NCI-H2081 treated with DMSO at 0.1 percent for 48 hours (cell line): ENCODE results near the gene MCRS1.

Experiments
- DNase-seq: peaks from one replicate; lab custom pipeline; 2025; lab: John Stamatoyannopoulos, UW

The MCRS1 gene

GRCh38 chr12:49555631-49556390, 12.1 kb downstream of the MCRS1 start:
- no peak for DNase-seq

DNA sequence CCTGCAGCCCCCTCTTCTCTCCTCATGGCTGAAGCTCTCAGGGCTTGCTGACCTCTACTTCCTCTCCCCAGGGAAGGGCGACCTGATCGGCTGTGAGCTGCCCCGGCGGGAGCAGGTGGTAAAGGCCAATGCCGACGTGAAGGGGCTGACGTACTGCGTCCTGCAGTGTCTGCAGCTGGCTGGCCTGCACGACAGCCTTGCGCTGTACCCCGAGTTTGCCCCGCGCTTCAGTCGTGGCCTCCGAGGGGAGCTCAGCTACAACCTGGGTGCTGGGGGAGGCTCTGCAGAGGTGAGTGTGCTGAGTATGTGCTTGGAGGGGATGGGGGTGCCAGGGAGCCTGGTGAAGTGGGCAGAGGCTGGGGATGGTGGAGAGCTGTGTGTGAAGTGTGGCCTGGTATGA, 13.7 kb downstream of the MCRS1 start:
- DNase-seq = no peak

DNA sequence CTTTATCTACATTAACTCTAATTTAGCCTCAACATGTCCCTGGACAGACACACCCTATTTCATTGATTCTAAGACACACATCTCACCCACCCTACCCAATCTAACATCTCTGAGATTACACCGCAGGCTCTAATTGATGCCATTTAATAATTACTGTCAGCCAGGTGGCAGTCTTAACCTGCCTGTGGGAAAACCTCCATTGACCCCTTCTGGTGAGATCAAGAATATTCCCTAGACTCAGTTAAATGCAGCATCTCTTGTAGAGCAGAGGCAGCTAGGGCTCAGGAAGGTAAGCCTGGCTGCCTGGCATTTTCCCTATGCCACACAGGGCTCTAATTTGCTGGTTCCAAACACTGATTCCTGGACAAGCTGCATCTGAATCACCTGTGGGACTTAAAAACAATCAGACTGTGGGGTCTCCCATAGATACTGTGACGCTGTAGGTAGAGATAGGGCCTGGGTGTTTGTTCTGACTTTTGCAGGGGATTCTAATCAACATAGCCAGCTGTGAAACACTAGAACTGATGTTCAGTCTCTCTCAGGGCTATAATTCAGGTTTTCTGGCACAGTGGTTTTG, 14.3 kb downstream of the MCRS1 start:
- peak; percentile 34 for DNase-seq

GRCh38 chr12:49552899-49553298, 15.0 kb downstream of the MCRS1 start:
- no peak for DNase-seq

DNA sequence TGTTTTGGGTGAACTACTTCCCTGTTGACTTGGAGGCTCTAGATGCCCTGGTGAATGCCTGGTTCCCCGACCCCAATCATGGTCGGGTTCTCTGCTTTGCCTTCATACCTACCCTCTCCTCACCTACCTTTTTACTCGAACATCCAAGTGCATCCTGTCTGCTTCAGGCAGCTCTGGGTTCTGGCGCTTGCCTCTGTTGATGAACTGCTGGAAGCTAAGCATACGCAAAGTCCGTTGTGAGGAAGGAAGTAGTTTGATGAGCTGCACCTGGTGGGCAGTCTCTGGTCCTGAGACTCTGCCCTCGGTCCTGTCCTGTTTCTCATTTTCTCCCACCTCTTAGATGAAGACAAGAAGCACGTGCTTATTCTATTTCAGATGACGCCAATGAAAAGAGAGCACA, 15.5 kb downstream of the MCRS1 start:
- DNase-seq = no peak

GRCh38 chr12:49552014-49552413, 15.9 kb downstream of the MCRS1 start:
- no peak for DNase-seq

DNA sequence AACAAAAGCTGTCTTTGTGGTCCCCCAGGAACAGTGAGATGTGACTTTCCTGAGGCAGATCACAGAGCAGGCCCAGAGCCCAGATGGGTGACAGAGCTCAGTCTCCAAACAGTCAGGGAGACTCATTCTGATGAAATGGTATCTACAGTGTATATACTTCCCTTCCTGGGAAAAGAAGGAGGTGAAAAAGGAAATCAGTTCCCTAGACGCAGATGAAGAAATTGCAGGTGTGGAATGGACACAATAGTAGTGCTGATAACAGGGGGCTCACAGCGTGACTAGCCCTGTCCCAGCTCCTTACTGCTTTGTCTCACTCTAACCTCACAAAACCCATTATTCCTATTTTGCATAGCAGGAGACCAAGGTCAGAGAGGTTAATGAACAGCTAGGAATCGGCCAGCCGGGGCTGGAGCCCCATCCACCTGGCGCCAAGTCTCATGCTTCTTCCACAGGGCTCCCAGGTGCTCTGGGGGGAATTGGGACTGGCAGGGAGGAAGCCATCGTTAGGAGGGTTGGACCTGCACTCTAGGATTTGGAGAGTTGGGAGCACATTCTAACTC, 17.2 kb downstream of the MCRS1 start:
- no peak for DNase-seq

DNA sequence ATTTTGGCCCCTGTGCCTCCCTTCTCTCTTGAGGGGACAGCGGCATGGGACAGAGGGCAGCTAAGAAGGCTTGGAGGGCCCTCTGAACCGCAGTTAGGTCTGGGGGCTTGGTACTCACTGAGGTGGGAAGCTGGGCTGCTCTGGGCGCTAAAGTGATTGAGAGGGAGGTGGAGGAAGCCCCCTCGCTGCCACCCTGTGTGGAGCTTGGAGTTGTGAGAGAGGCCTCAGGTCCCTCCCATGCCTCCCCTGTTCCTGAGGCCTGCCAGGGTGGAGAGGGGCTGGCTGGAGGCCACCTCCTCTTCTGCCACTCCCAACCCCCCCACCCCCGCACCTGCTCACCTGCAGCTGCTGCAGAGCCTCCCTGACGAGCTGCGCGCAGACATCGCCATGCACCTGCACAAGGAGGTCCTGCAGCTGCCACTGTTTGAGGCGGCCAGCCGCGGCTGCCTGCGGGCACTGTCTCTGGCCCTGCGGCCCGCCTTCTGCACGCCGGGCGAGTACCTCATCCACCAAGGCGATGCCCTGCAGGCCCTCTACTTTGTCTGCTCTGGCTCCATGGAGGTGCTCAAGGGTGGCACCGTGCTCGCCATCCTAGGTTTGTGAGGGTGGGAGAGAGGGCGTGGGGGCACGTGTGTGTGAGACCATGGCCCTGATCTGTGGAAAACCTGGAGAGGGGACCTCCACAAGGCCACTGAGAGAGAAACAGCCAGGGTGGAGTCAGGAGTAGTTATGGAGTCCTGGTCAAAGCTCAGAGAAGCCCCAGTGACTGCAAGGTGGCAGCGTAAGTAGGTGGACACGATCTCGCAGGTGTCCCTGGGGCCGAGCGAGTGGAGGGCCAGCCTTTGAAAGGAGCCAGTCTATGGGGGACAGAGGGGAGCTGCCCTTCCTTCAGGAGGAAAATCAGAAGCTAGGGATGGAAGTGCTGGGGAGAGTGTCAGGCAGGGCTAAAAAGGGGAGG, 17.9 kb downstream of the MCRS1 start:
- peak; percentile 34 for DNase-seq

GRCh38 chr12:49548822-49549648, 18.9 kb downstream of the MCRS1 start:
- no peak for DNase-seq

GRCh38 chr12:49548481-49548821, 19.5 kb downstream of the MCRS1 start:
- no peak for DNase-seq

DNA sequence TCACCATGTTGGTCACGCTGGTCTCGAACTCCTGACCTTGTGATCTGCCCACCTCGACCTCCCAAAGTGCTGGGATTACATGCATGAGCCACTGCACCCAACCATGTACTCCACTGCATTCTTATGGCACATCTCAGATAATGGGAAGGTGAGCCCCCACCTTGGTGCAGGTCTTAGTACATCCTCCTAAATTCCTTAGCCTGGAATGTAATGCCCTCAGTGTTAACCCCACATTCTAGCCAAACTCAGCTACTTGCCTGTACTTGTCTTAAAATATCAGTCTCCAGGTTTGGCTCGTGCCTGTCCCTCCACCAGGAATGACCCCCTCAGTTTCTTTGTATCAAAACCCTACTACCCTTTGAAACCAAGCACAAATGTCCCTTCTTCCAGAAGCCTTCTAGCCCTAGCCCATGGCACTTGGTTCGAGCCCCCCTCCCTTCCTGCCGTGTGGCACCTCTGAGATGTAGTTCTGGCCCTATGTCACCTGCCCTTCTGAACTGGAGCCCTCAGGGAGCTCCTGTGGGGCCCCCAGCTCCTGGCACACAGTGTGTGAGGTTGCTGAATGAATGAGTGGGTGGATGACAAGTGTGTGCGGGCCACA, 20.8 kb downstream of the MCRS1 start:
- DNase-seq = no peak

- DNase-seq = no peak
Measured at GRCh38 chr12:49546481-49546880, 21.5 kb downstream of the MCRS1 start.

- DNase-seq = no peak
Measured at GRCh38 chr12:49545815-49546214, 22.1 kb downstream of the MCRS1 start.

GRCh38 chr12:49543914-49544815, 23.8 kb downstream of the MCRS1 start:
- no peak for DNase-seq

DNA sequence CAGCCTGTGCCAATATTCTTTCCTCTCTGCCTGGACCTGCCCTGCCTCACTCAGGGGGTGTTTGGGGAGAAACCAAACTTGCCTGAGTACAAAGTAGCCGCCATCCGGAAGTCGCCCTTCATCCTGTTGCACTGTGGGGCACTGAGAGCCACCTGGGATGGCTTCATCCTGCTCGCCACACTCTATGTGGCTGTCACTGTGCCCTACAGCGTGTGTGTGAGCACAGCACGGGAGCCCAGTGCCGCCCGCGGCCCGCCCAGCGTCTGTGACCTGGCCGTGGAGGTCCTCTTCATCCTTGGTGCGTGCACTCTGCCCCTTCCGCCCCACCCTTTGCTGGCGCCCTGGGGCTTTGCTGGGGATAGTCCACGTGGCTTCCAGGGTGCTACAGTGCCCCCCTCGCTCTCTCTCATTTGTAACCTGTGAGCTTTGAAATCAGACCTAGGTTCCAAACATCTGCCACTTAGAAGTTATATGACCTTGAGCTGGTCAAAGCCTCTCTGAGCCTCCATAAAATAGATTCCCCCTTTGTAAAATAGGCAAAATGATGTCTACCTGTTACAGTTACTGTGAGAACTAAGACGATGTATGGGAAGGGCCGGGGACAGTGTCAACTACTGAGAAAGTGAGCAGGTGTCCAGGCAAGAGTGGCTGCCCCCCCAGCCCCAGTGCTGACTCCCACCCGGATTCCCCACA, 24.6 kb downstream of the MCRS1 start:
- DNase-seq = no peak

DNA sequence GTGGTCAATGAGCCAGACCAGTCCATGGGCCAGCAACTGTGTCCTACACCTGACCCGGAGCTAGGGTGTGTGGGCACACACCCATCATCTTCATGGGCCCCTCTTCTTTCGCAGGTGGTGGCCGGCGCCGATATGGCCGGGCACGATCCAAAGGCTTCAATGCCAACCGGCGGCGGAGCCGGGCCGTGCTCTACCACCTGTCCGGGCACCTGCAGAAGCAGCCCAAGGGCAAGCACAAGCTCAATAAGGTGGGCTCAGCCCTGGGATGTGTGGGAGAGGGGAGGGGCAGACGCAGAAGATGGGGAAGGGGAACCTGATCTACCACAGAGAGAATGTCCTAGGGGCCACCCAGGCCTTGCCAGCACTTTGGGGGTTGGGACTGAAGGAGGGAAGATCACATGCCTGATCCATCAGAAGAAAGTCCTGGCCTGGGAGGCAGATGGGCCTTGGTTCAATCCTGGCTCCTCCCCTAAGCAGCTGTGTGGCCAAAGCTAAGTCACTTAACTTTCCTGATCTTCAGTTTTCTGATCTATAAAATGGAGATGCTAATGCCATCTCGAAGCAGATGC, 25.3 kb downstream of the MCRS1 start:
- DNase-seq = no peak

- DNase-seq = no peak
Measured at GRCh38 chr12:49541911-49542505, 25.9 kb downstream of the MCRS1 start.

GRCh38 chr12:49541140-49541861, 26.6 kb downstream of the MCRS1 start:
- no peak for DNase-seq
